ENCODE results near the gene TGFBRAP1.
"Not testable (repeated sequence)": the region's sequence is repeated elsewhere in the genome, so short reads cannot be mapped to it uniquely, and the experiment has no call there.

The TGFBRAP1 gene

GRCh38 chr2:105269426-105269825 lies 60.1 kb downstream of the TGFBRAP1 start:
- no peak for FAIRE-seq

- FAIRE-seq, result no peak
These were observed 66.9 kb downstream of the TGFBRAP1 start for GRCh38 chr2:105262651-105263091.

- no peak for FAIRE-seq
These were observed 68.5 kb downstream of the TGFBRAP1 start for GRCh38 chr2:105261061-105261460.

GRCh38 chr2:105258835-105259350 lies 70.6 kb downstream of the TGFBRAP1 start:
- no peak for FAIRE-seq

GRCh38 chr2:105257981-105258380 lies 71.6 kb downstream of the TGFBRAP1 start:
- no peak for FAIRE-seq

GRCh38 chr2:105256431-105257047 lies 73.0 kb downstream of the TGFBRAP1 start:
- FAIRE-seq, result no peak

- FAIRE-seq, result no peak
These were observed 73.6 kb downstream of the TGFBRAP1 start for GRCh38 chr2:105255979-105256378.

GRCh38 chr2:105254531-105255210 lies 74.9 kb downstream of the TGFBRAP1 start:
- no peak for FAIRE-seq

- no peak for FAIRE-seq
These were observed 77.3 kb downstream of the TGFBRAP1 start for GRCh38 chr2:105252271-105252670.

GRCh38 chr2:105251016-105251648 lies 78.4 kb downstream of the TGFBRAP1 start:
- not testable (repeated sequence) for FAIRE-seq

- FAIRE-seq, result no peak
These were observed 79.6 kb downstream of the TGFBRAP1 start for GRCh38 chr2:105249891-105250290.

GRCh38 chr2:105249181-105249580 lies 80.4 kb downstream of the TGFBRAP1 start:
- FAIRE-seq, result no peak

- FAIRE-seq, result no peak
These were observed 81.0 kb downstream of the TGFBRAP1 start for GRCh38 chr2:105248316-105249070.

- no peak for FAIRE-seq
These were observed 85.1 kb downstream of the TGFBRAP1 start for GRCh38 chr2:105244451-105244850.

GRCh38 chr2:105243961-105244360 lies 85.6 kb downstream of the TGFBRAP1 start:
- FAIRE-seq, result no peak

- FAIRE-seq, result no peak
These were observed 87.1 kb downstream of the TGFBRAP1 start for GRCh38 chr2:105242286-105242993.

- FAIRE-seq, result no peak
These were observed 88.1 kb downstream of the TGFBRAP1 start, which contains the start of gene GPR45 for GRCh38 chr2:105241443-105241842. Gene GPR45 (plus strand): TSS chr2:105241743. CDS start chr2:105241859, 116 bp downstream.

GRCh38 chr2:105239924-105240323 lies 89.6 kb downstream of the TGFBRAP1 start:
- FAIRE-seq, result no peak

- FAIRE-seq, result no peak
These were observed 90.8 kb downstream of the TGFBRAP1 start for GRCh38 chr2:105238664-105239240.

- no peak for FAIRE-seq
These were observed 92.3 kb downstream of the TGFBRAP1 start for GRCh38 chr2:105237045-105237765.

- FAIRE-seq, result no peak
These were observed 93.5 kb downstream of the TGFBRAP1 start for GRCh38 chr2:105236060-105236424.

Data from G401.6 (cell line).